LNCAP (cell line): ENCODE results near the gene RAB15.

Experiments
- CTCF ChIP-seq: fragments of 450-650 bp; IDR thresholded peaks from 2 replicates; pipeline ENCODE4 v1.5.1; 2017; ENCODE audit warnings: mild to moderate bottlenecking

Gene RAB15

GRCh38 chr14:64987438-64987767 is 15.3 kb upstream of the RAB15 start:
- TF ChIP-seq CTCF: no peak

GRCh38 chr14:64986648-64987437 is 14.7 kb upstream of the RAB15 start, which contains the start of gene FNTB:
TSS of gene FNTB (plus strand) at chr14:64986895. CDS start at chr14:64986954, 59 bp downstream.
- peak; percentile 84 for TF ChIP-seq CTCF

- TF ChIP-seq CTCF: peak; percentile 74
Measured at GRCh38 chr14:64983439-64984310, 11.5 kb upstream of the RAB15 start.

- TF ChIP-seq CTCF: no peak
Measured at GRCh38 chr14:64979336-64980074, 7.4 kb upstream of the RAB15 start.

- TF ChIP-seq CTCF: no peak
Measured at GRCh38 chr14:64974563-64974962, 2.4 kb upstream of the RAB15 start.

GRCh38 chr14:64973826-64974225 is 1.7 kb upstream of the RAB15 start:
- TF ChIP-seq CTCF: no peak

GRCh38 chr14:64973026-64973442 is 898 bp upstream of the RAB15 start:
- TF ChIP-seq CTCF: no peak
